ENCODE data around the gene AMPD3.

DNA sequence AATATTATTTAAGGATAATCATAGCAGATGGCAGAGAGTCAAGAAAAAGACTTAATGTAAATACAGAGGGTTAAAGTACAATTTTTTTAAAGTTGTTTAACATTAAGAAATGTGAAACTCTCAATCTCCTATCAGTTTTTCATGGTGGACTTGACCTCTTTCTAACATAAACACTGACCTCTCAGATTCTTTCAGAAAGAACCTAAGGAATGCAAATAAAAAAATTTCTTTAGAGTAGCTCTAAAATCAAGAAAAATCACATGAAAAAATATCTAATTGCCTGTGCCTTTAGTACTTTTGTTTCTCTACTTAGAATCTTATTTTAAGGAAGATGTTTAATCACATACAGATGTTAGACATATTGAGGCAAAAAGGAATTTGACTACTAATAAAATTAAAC, 73.1 kb downstream of the AMPD3 start:
- TF ChIP-seq CTCF (IDR thresholded peaks at IDR 0.05): no peak
- no peak for TF ChIP-seq POLR2A (IDR thresholded peaks at IDR 0.05)
